SU-DHL-6 (cell line): Measurements from ENCODE around the gene PTPRG.

Experiments
- H2AFZ ChIP-seq: fragments of 200-600 bp; sonication (generic); 2 replicates; pipeline ENCODE4 v1.6.1; 2014; ENCODE audit warnings: low read depth, mild to moderate bottlenecking, moderate library complexity, mixed read lengths, antibody characterized with exemption, low read length; ENCODE audit not compliant: severe bottlenecking
- H3F3A ChIP-seq: fragments of 200-600 bp; shearing (Covaris generic); 2 replicates; pipeline ENCODE4 v1.6.0; 2016; ENCODE audit warnings: antibody characterized with exemption, mild to moderate bottlenecking; ENCODE audit not compliant: insufficient read depth
- H3K27ac ChIP-seq: fragments of 200-600 bp; sonication (generic); 2 replicates; pipeline ENCODE4 v1.5.1; 2016; ENCODE audit warnings: low read depth, mild to moderate bottlenecking, low read length, moderate library complexity, mixed read lengths
- H3K27me3 ChIP-seq: fragments of 200-600 bp; sonication (generic), shearing (Covaris generic); 2 replicates; pipeline ENCODE4 v1.6.0; 2014; ENCODE audit warnings: mild to moderate bottlenecking, low read length
- H3K36me3 ChIP-seq: fragments of 200-600 bp; sonication (generic); 2 replicates; pipeline ENCODE4 v1.6.1; 2014; ENCODE audit warnings: mild to moderate bottlenecking, low read length, mixed read lengths
- H3K4me2 ChIP-seq: fragments of 300-600, 200-600 bp; shearing (Covaris generic), sonication (generic); 2 replicates; pipeline ENCODE4 v1.6.0; 2014; ENCODE audit warnings: low read length, low read depth, mild to moderate bottlenecking; ENCODE audit not compliant: poor library complexity, severe bottlenecking
- H3K4me3 ChIP-seq: fragments of 200-600 bp; sonication (generic); 2 replicates; pipeline ENCODE4 v1.5.1; 2014; ENCODE audit warnings: antibody characterized with exemption, low read length, mild to moderate bottlenecking, mixed read lengths; ENCODE audit not compliant: insufficient read depth, poor library complexity, severe bottlenecking
- H3K79me2 ChIP-seq: fragments of 200-600 bp; sonication (generic); 2 replicates; pipeline ENCODE4 v1.6.1; 2014; ENCODE audit warnings: mild to moderate bottlenecking, low read length, moderate library complexity; ENCODE audit not compliant: insufficient read depth
- H3K9ac ChIP-seq: fragments of 200-600 bp; sonication (generic); 2 replicates; pipeline ENCODE4 v1.7.0; 2014; ENCODE audit warnings: mild to moderate bottlenecking, low read length
- H3K9me2 ChIP-seq: fragments of 200-600 bp; sonication (generic); replicated peaks from 2 replicates; pipeline ENCODE4 v1.6.1; 2014; ENCODE audit warnings: low read length; ENCODE audit not compliant: insufficient read depth
- H3K9me3 ChIP-seq: fragments of 200-600 bp; sonication (generic); 2 replicates; pipeline ENCODE4 v1.6.1; 2014; ENCODE audit warnings: low read length, mixed read lengths; ENCODE audit not compliant: insufficient read depth
- H4K20me1 ChIP-seq: fragments of 200-600 bp; sonication (generic); 2 replicates; pipeline ENCODE4 v1.6.1; 2014; ENCODE audit warnings: low read depth, mild to moderate bottlenecking, antibody characterized with exemption, low read length, moderate library complexity, mixed read lengths
- CTCF ChIP-seq: fragments of 200-600 bp; sonication (generic); IDR thresholded peaks from one replicate; pipeline ENCODE4 v1.5.1; 2017; ENCODE audit warnings: antibody characterized with exemption, mild to moderate bottlenecking, low read length, moderate library complexity; ENCODE audit not compliant: insufficient read depth, poor library complexity, severe bottlenecking
- EZH2phosphoT487 ChIP-seq: fragments of 200-600 bp; sonication (generic), shearing (Covaris generic); conservative IDR thresholded peaks from 2 replicates; pipeline ENCODE4 v1.6.1; 2018; ENCODE audit warnings: mild to moderate bottlenecking, antibody characterized with exemption, low read length, moderate library complexity, mixed read lengths

PTPRG gene

GRCh38 chr3:61841988-61842387 lies 280.6 kb downstream of the PTPRG start:
- Histone ChIP-seq H4K20me1 (no peaks in the 10 kb centered on the region), H3K27me3 (no peaks in the 10 kb centered on the region), H2AFZ (no peak overlapping the region), H3F3A (no peaks in the 10 kb centered on the region), H3K79me2 (no peaks in the 10 kb centered on the region), H3K9me2 (no peaks in the 10 kb centered on the region), H3K4me3 (no peak overlapping the region), H3K36me3 (no peaks in the 10 kb centered on the region), H3K27ac (no peak overlapping the region), H3K9ac (no peak overlapping the region), H3K4me2 (no peak overlapping the region), H3K9me3 (no peaks in the 10 kb centered on the region)
- TF ChIP-seq CTCF, result no peak
- no peak for TF ChIP-seq EZH2phosphoT487

- Histone ChIP-seq H3K36me3 (no peaks in the 10 kb centered on the region), H3K9me2 (no peaks in the 10 kb centered on the region), H2AFZ (no peak overlapping the region), H4K20me1 (no peaks in the 10 kb centered on the region), H3F3A (no peaks in the 10 kb centered on the region), H3K27me3 (no peaks in the 10 kb centered on the region), H3K4me2 (no peak overlapping the region), H3K27ac (no peak overlapping the region), H3K9ac (no peak overlapping the region), H3K9me3 (no peaks in the 10 kb centered on the region), H3K4me3 (no peak overlapping the region), H3K79me2 (no peaks in the 10 kb centered on the region)
- TF ChIP-seq EZH2phosphoT487 (no peak), CTCF (no peak)
These were observed 283.0 kb downstream of the PTPRG start for GRCh38 chr3:61844346-61844745.

GRCh38 chr3:61846488-61846887 lies 285.1 kb downstream of the PTPRG start:
- Histone ChIP-seq H4K20me1 (no peaks in the 10 kb centered on the region), H3K79me2 (no peaks in the 10 kb centered on the region), H3K27me3 (no peaks in the 10 kb centered on the region), H3K9ac (no peak overlapping the region), H3K36me3 (no peaks in the 10 kb centered on the region), H3K27ac (no peak overlapping the region), H2AFZ (no peak overlapping the region), H3K9me3 (no peaks in the 10 kb centered on the region), H3F3A (no peaks in the 10 kb centered on the region), H3K4me2 (no peak overlapping the region), H3K4me3 (no peak overlapping the region), H3K9me2 (no peaks in the 10 kb centered on the region)
- no peak for TF ChIP-seq CTCF
- no peak for TF ChIP-seq EZH2phosphoT487
